NCI-H2196 (cell line): ENCODE data around the gene ANKRD18B.
"Not testable (repeated sequence)": the region's sequence is repeated elsewhere in the genome, so short reads cannot be mapped to it uniquely, and the experiment has no call there.

Experiments used
- DNase-seq: peaks from one replicate; lab custom pipeline; 2025; ENCODE audit not compliant: unreplicated experiment; lab: John Stamatoyannopoulos, UW

ANKRD18B gene

GRCh38 chr9:33533958-33534357 lies 9.9 kb downstream of the ANKRD18B start:
- not testable (repeated sequence) for DNase-seq

GRCh38 chr9:33535541-33535940 lies 11.5 kb downstream of the ANKRD18B start:
- DNase-seq, result no peak

GRCh38 chr9:33543463-33543862 lies 19.4 kb downstream of the ANKRD18B start:
- DNase-seq, result not testable (repeated sequence)

GRCh38 chr9:33545715-33546114 lies 21.7 kb downstream of the ANKRD18B start:
- not testable (repeated sequence) for DNase-seq

- DNase-seq, result not testable (repeated sequence)
Observed at GRCh38 chr9:33548816-33549215, 24.8 kb downstream of the ANKRD18B start.

- not testable (repeated sequence) for DNase-seq
Observed at GRCh38 chr9:33549418-33549817, 25.4 kb downstream of the ANKRD18B start.

- not testable (repeated sequence) for DNase-seq
Observed at GRCh38 chr9:33551183-33551582, 27.1 kb downstream of the ANKRD18B start.

GRCh38 chr9:33552315-33552725 lies 28.3 kb downstream of the ANKRD18B start:
- DNase-seq, result not testable (repeated sequence)

- not testable (repeated sequence) for DNase-seq
Observed at GRCh38 chr9:33560217-33560616, 36.2 kb downstream of the ANKRD18B start.

GRCh38 chr9:33562196-33562595 lies 38.1 kb downstream of the ANKRD18B start:
- not testable (repeated sequence) for DNase-seq

- DNase-seq, result not testable (repeated sequence)
Observed at GRCh38 chr9:33567776-33568175, 43.7 kb downstream of the ANKRD18B start.

- not testable (repeated sequence) for DNase-seq
Observed at GRCh38 chr9:33577786-33578185, 53.7 kb downstream of the ANKRD18B start.

- DNase-seq, result not testable (repeated sequence)
Observed at GRCh38 chr9:33579996-33580395, 55.9 kb downstream of the ANKRD18B start.

- DNase-seq, result not testable (repeated sequence)
Observed at GRCh38 chr9:33582686-33583085, 58.6 kb downstream of the ANKRD18B start.

GRCh38 chr9:33586128-33586527 lies 62.1 kb downstream of the ANKRD18B start:
- not testable (repeated sequence) for DNase-seq

- not testable (repeated sequence) for DNase-seq
Observed at GRCh38 chr9:33587799-33588198, 63.7 kb downstream of the ANKRD18B start.

GRCh38 chr9:33588876-33589275 lies 64.8 kb downstream of the ANKRD18B start:
- DNase-seq, result not testable (repeated sequence)

GRCh38 chr9:33590857-33591256 lies 66.8 kb downstream of the ANKRD18B start:
- DNase-seq, result not testable (repeated sequence)

- not testable (repeated sequence) for DNase-seq
Observed at GRCh38 chr9:33596974-33597373, 72.9 kb downstream of the ANKRD18B start.

GRCh38 chr9:33597386-33597785 lies 73.3 kb downstream of the ANKRD18B start:
- not testable (repeated sequence) for DNase-seq

GRCh38 chr9:33598796-33599379 lies 74.8 kb downstream of the ANKRD18B start:
- not testable (repeated sequence) for DNase-seq

- DNase-seq, result not testable (repeated sequence)
Observed at GRCh38 chr9:33600911-33601310, 76.9 kb downstream of the ANKRD18B start.

- peak; percentile 11 for DNase-seq
Observed at GRCh38 chr9:33604249-33604648, 80.2 kb downstream of the ANKRD18B start.
